GM18508 (cell line): Measurements from ENCODE around the gene TNFRSF6B.

ENCODE experiments used
- ATAC-seq: cut with Tn5 transposase; IDR thresholded peaks from one replicate; pipeline ENCODE4 v1.9.1; 2021; ENCODE audit warnings: moderate number of reproducible peaks; ENCODE audit not compliant: insufficient read depth, unreplicated experiment

TNFRSF6B gene

DNA sequence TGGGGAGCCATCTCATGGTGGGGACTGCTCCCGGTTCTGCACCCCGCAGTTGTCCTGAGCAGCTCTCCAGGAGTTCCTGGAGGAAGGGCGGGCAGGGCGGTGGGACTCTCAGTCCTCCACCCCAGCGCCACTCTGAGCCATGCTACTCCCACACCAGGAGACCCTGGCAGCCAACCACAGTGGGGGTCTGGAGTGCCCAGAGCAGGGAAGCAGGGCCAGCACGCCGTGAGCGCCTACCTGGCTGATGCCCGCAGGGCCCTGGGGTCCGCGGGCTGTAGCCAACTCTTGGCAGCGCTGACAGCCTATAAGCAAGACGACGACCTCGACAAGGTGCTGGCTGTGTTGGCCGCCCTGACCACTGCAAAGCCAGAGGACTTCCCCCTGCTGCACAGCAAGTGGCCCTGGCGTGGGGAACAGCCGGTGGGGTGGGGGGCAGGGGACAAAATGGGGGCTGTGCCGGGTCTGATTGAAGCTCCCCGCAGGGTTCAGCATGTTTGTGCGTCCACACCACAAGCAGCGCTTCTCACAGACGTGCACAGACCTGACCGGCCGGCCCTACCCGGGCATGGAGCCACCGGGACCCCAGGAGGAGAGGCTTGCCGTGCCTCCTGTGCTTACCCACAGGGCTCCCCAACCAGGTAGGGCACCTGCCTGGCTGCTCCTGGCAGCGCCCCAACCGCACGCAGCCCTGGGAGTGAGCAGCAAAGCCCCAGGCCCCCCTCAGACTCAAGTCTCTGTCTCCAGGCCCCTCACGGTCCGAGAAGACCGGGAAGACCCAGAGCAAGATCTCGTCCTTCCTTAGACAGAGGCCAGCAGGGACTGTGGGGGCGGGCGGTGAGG lies 1.6 kb upstream of the TNFRSF6B start:
- ATAC-seq, result no peak

DNA sequence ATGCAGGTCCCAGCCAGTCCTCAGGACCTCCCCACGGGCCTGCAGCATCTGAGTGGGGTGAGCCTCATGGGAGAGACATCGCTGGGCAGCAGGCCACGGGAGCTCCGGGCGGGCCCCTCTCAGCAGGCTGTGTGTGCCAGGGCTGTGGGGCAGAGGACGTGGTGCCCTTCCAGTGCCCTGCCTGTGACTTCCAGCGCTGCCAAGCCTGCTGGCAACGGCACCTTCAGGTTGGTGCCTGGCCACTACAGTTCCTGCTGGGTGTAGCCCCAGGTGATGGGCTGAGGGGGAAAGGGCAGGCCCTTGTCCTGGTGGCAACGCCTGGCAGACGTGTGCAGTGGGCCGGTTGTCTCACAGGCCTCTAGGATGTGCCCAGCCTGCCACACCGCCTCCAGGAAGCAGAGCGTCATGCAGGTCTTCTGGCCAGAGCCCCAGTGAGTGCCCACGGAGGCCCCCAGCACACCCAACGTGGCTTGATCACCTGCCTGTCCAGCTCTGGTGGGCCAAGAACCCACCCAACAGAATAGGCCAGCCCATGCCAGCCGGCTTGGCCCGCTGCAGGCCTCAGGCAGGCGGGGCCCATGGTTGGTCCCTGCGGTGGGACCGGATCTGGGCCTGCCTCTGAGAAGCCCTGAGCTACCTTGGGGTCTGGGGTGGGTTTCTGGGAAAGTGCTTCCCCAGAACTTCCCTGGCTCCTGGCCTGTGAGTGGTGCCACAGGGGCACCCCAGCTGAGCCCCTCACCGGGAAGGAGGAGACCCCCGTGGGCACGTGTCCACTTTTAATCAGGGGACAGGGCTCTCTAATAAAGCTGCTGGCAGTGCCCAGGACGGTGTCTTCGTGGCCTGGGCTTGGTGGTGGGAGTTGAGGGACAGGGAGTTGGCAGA lies 787 bp upstream of the TNFRSF6B start:
- ATAC-seq, result no peak

DNA sequence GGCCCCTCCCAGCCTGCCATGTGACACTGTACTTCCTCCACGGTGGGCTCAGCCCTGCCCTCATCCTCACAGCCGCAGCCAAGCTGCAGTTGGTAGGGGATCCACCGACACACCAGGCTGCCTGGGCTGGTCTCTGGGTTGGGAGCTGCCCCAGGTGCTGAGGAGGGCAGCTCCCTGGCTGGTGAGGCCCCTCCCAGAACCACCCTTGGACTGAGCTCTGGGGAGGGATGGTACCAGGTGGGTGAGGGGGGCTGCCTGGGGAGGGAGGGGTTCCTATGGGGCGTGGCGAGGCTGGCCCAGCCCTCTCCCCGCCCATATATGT lies 185 bp upstream of the TNFRSF6B start:
- no peak for ATAC-seq

- no peak for ATAC-seq
Observed at GRCh38 chr20:63697357-63697867, 960 bp downstream of the TNFRSF6B start.

GRCh38 chr20:63697868-63698545 lies 1.6 kb downstream of the TNFRSF6B start:
- no peak for ATAC-seq

GRCh38 chr20:63698739-63699465 lies 2.5 kb downstream of the TNFRSF6B start:
- no peak for ATAC-seq

- ATAC-seq, result no peak
Observed at GRCh38 chr20:63699466-63700198, 3.2 kb downstream of the TNFRSF6B start.

GRCh38 chr20:63700199-63701050 lies 4.0 kb downstream of the TNFRSF6B start:
- no peak for ATAC-seq

- ATAC-seq, result no peak
Observed at GRCh38 chr20:63701051-63701328, 4.5 kb downstream of the TNFRSF6B start.

GRCh38 chr20:63701329-63702035 lies 5.0 kb downstream of the TNFRSF6B start:
- no peak for ATAC-seq

DNA sequence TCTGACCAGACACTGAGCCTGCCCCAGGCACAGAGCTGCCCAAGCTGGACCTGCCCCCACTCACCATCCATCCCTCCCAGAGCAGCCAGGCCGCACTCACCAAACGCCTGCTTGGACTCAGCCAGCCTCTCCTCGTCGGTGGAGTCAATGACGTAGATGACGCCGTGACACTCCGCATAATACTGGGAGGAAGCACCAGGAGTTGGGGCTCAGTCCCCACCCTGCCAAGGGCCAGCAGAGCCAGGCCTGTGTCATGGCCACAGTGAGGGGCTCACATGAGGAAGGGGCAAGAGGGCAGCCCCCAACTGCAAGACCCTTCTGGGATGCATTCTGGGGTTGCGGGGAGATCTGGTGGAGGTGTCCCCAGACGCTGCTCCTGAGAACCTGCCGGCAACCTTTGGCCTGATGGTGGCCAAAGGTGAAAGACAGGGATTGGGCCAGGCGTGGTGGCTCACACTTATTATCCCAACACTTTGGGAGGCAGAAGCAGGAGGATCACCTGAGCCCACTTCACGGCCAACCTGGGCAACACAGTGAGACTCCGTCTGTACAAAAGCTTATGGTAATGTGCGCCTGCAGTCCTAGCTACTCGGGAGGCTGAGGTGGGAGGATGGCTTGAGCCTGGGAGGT lies 5.7 kb downstream of the TNFRSF6B start:
- ATAC-seq, result no peak

DNA sequence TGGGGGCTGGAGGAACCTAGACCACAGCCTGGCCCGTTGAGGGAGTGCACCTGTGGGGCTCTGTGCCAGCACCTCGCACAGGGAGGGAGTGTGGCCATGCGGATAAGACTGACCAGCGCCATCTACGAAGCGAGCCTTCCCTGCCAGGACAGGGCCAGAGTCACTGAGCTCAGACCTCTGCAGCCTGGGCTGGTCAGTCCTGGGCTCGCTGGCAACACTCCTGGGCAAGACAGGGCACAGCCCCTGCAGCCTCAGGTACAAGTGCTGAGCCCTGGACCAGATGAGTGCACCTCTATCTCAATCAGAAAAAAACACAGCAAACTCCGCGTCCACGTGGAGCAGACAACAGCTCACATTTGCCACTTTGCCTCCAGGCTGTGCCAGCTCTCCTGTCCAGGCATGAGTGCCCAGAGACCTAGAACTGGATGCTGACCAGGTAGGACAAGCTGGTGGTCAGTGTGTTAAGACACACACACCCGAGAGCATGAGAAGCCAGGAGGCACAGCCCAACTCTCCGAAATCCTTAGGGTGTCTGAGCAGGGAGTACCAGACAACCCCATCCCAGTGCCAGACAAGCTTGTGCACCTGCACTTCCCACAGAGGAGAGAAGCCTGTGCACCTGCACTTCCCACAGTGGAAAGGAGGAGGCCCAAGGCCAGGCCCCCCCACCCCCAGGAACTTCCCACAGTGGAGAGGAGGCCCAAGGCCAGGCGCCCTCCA lies 6.5 kb downstream of the TNFRSF6B start:
- no peak for ATAC-seq

DNA sequence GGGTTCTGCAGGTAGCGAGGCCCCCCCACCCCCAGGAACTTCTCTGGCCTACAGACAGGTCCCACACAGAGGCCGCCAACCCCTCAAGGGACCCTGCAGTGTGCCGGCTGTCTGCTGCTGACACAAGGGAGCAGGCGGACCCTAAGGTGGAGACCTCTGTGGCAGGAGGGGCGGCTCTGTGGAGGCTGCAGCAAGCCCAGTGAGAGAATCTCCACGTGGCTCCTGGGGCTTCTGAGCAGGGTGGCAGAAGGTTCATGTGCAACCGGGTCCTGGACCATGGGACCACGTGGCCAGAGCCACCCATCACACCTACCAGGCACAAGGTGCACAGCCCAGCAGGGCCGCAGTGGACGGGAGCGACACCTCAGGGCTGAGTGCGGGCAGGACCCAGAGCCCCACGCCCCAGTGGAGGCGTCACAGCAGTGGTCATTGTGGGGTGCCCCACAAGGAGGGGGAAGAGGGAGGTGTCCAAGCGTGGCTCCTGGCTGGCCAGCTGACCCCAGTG lies 7.1 kb downstream of the TNFRSF6B start:
- ATAC-seq, result no peak

- ATAC-seq, result no peak
Observed at GRCh38 chr20:63703976-63704748, 7.7 kb downstream of the TNFRSF6B start.

DNA sequence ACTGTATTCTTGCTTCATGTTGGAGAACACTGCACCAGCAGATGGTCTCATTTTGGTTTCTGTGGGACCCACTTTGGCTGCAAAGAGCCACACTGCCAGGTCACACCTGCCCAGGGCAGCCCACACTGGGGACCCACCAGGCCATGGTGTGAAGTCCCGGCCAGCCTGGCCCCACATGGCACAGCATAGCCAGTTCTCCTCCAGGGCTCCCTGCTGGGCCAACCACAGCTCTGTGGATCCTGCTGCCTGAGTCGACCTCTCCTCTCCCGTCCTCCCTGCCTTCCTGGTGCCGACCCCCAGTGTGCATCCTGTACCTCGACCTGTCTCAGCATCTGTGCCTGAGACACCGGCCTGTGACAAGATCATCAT lies 8.3 kb downstream of the TNFRSF6B start:
- ATAC-seq, result no peak
